K562 (cell line): Measurements from ENCODE around the gene FUZ. TPM values are rescaled to one million over a fixed set of nuclear protein-coding genes. Genes with fewer than 3 reads are reported as not detected.

Source experiments
- ARHGAP35 ChIP-seq: fragments of 450-650 bp; IDR thresholded peaks from 2 replicates; pipeline ENCODE4 v1.6.1; 2018; ENCODE audit not compliant: partially characterized antibody
- CBX5 ChIP-seq: IDR thresholded peaks from 2 replicates; pipeline ENCODE4 v1.6.1; 2014; ENCODE audit warnings: low read depth, borderline replicate concordance
- CCAR2 ChIP-seq: fragments of 200-400 bp; formaldehyde crosslinking; IDR thresholded peaks from 2 replicates; pipeline ENCODE4 v1.6.1; 2017; ENCODE audit warnings: mild to moderate bottlenecking, low read depth, low read length
- CHD1 ChIP-seq: fragments of 200-600 bp; sonication (generic); IDR thresholded peaks from one replicate; pipeline ENCODE4 v1.6.1; 2012; ENCODE audit warnings: mild to moderate bottlenecking, moderate library complexity, low read length, inconsistent platforms
- EGR1 ChIP-seq: fragments of 450-650 bp; conservative IDR thresholded peaks from 2 replicates; pipeline ENCODE4 v1.6.1; 2017; ENCODE audit warnings: mild to moderate bottlenecking
- ELF2 ChIP-seq: fragments of 250-450 bp; sonication (Bioruptor Pico); IDR thresholded peaks from 2 replicates; pipeline ENCODE4 v1.5.0; 2021; ENCODE audit warnings: mild to moderate bottlenecking
- ETV1 ChIP-seq: fragments of 450-650 bp; conservative IDR thresholded peaks from 2 replicates; pipeline ENCODE4 v1.6.1; 2016; ENCODE audit warnings: missing genetic modification characterization, control low read depth, low read depth, missing compliant biosample characterization
- HMG20B ChIP-seq: fragments of 250-450 bp; sonication (Bioruptor Pico); IDR thresholded peaks from 2 replicates; pipeline ENCODE4 v1.5.0; 2021; ENCODE audit warnings: mild to moderate bottlenecking
- MAFK ChIP-seq: IDR thresholded peaks from 2 replicates; pipeline ENCODE4 v1.6.1; 2011; ENCODE audit warnings: low read length, improper control_type of control experiment
- PHB2 ChIP-seq: fragments of 450-650 bp; IDR thresholded peaks from 2 replicates; pipeline ENCODE4 v1.6.1; 2017; ENCODE audit warnings: low read depth
- PRPF4 ChIP-seq: fragments of 200-400 bp; formaldehyde crosslinking; IDR thresholded peaks from one replicate; pipeline ENCODE4 v1.6.1; 2017; ENCODE audit warnings: low read length, low read depth, mild to moderate bottlenecking; ENCODE audit not compliant: insufficient read depth, poor library complexity, severe bottlenecking
- RBM22 ChIP-seq: fragments of 200-400 bp; formaldehyde crosslinking; IDR thresholded peaks from 2 replicates; pipeline ENCODE4 v1.6.1; 2018; ENCODE audit warnings: low read length, low read depth; ENCODE audit not compliant: poor library complexity, severe bottlenecking
- SETDB1 ChIP-seq: IDR thresholded peaks from one replicate; pipeline ENCODE4 v1.6.1; 2012; ENCODE audit warnings: low read length, control low read depth, inconsistent platforms
- SMARCC2 ChIP-seq: fragments of 450-650 bp; IDR thresholded peaks from 2 replicates; pipeline ENCODE4 v1.6.1; 2017; ENCODE audit warnings: antibody characterized with exemption, moderate library complexity, mild to moderate bottlenecking, low read depth
- U2AF1 ChIP-seq: fragments of 200-400 bp; formaldehyde crosslinking; optimal IDR thresholded peaks from 2 replicates; pipeline ENCODE3; 2017; ENCODE audit warnings: mild to moderate bottlenecking, low read depth, low read length, moderate library complexity
- ZFP30 ChIP-seq: fragments of 250-450 bp; sonication (Bioruptor Pico); IDR thresholded peaks from 2 replicates; pipeline ENCODE4 v1.8.0; 2022; ENCODE audit warnings: moderate library complexity, mild to moderate bottlenecking, inconsistent platforms, borderline replicate concordance
- ZNF197 ChIP-seq: fragments of 200-800 bp; sonication (Bioruptor generic); IDR thresholded peaks from 2 replicates; pipeline ENCODE4 v1.6.1; 2016; ENCODE audit warnings: low read depth, missing genetic modification characterization, missing compliant biosample characterization
- polyA plus RNA-seq, 8 experiments: library from polyadenylated mRNA; depleted of rRNA in 4 of 8; stranded (reverse) in 5 of 8; unstranded in 3 of 8; fragments of >200 nt; fragmentation: Nextera tagmentation in 2 of 8; fragmentation: Illumina TruSeq in 1 of 8; extraction: Ambion mirVana in 2 of 8; extraction: Trizol in 1 of 8; gene quantifications; 2 replicates each; pipeline versions ENCODE4 v1.2.1 to v1.2.3, GENCODE V29; 2011 to 2014; ENCODE audit warnings: inconsistent platforms in 1 of 8, missing spikeins in 1 of 8
- total RNA-seq, 7 experiments: library from RNA; depleted of rRNA in 6 of 7; stranded (reverse); fragments of >200 nt in 6 of 7; fragmentation: Illumina TruSeq in 2 of 7; extraction: Trizol in 2 of 7; gene quantifications; 2 replicates each; pipeline versions ENCODE4 v1.2.1 to v1.2.3, GENCODE V29; 2011 to 2021; ENCODE audit warnings: low replicate concordance in 1 of 7
- TF ChIP-seq, protein P1 (sequence below): fragments of 450-650 bp; formaldehyde crosslinking; IDR thresholded peaks from 2 replicates; pipeline ENCODE4 v1.4.0; 2022; ENCODE audit warnings: missing genetic modification characterization
- TF ChIP-seq, protein P2 (sequence below), 2 experiments: fragments of 250-450 bp in 1 of 2; fragments of 450-650 bp in 1 of 2; sonication (Bioruptor Pico) in 1 of 2; IDR thresholded peaks; 2 replicates each; pipeline versions ENCODE4 v1.6.1 to v1.8.0; 2016 to 2021; ENCODE audit warnings: mild to moderate bottlenecking in 2 of 2, moderate library complexity in 2 of 2, missing compliant biosample characterization in 1 of 2, missing genetic modification characterization in 1 of 2
- TF ChIP-seq, protein P3 (sequence below): fragments of 250-450 bp; sonication (Bioruptor Pico); IDR thresholded peaks from 2 replicates; pipeline ENCODE4 v1.4.0; 2020; ENCODE audit warnings: borderline replicate concordance
- TF ChIP-seq, protein P4 (sequence below): fragments of 250-450 bp; sonication (Bioruptor Pico); IDR thresholded peaks from 2 replicates; pipeline ENCODE4 v1.5.0; 2020; ENCODE audit warnings: mild to moderate bottlenecking
- TF ChIP-seq, protein P5 (sequence below): fragments of 450-650 bp; IDR thresholded peaks from 2 replicates; pipeline ENCODE4 v1.6.1; 2016; ENCODE audit warnings: missing biosample characterization, missing genetic modification characterization

Gene FUZ
- total and polyA plus RNA-seq, 9 of the 15 experiments (the other 6 are each of a cell fraction or from before 2014, with no cell fraction given), result 0.17 to 7.6 (median 3.6) TPM; not detected in 1

DNA sequence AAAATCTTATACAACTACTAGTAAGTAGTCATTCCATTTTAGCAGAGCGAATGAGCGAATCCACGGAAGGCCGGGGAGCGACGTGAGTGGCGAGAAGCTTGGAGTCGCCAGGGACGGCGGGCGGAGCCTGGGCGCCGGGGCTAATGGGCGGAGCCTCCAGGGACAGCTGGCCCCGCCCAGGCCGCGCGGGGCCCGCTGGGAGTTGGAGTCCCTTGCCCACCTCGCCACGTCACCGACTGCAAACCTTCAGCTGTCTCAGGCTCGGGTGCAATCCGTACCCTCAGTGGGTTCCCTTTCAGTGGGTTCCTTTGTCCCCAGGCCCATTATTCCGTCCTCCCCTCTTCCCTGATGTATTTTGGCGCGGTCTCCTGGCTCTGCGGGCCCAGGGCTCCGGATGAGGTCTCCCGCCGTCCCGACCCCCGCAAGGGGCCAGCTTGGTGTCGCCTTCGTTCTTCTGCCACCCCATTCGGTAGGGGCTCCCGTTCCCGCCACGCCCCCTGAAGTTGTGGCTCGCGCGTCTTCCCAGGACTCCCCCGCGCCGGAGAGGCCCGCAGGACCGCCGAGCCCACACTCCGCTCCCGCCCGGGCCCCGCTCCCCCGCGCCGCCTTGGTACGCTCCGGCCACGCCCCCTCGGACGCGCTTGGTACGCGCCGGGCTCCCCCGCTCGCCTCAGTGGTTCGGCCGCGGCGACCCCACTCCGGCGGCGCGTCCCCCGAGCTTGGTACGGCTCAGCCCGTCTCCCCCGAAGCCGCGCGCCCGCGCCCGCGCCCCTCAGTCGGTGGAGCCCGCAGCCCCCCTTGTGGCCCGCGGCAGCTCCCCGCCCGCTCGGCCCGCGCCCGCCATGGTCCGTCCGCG is 37.6 kb upstream of the FUZ start, which contains the start of gene PTOV1 (continued):
- TF ChIP-seq CCAR2 (no peak), ZFP30 (CRISPR knock-in tag) (no peak), CHD1 (no peak), EGR1 (peak; percentile 81), MAFK (0 out of 2 replicates have a peak, but pooled peaks have one; percentile 2), PHB2 (no peak; the same call in 1 of the 2 replicates), ELF2 (CRISPR knock-in tag) (0 out of 2 replicates have a peak, but pooled peaks have one; percentile 32), CBX5 (no peak), SMARCC2 (no peak), SETDB1 (no peak), ZNF197 (CRISPR knock-in tag) (no peak), ETV1 (no peak), U2AF1 (no peak), PRPF4 (no peak), RBM22 (no peak), ARHGAP35 (no peak), HMG20B (no peak)
- TF ChIP-seq, protein P1, sequence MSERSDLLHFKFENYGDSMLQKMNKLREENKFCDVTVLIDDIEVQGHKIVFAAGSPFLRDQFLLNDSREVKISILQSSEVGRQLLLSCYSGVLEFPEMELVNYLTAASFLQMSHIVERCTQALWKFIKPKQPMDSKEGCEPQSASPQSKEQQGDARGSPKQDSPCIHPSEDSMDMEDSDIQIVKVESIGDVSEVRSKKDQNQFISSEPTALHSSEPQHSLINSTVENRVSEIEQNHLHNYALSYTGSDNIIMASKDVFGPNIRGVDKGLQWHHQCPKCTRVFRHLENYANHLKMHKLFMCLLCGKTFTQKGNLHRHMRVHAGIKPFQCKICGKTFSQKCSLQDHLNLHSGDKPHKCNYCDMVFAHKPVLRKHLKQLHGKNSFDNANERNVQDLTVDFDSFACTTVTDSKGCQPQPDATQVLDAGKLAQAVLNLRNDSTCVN (CRISPR knock-in tag), result peak; percentile 73; the same call in 1 of the 2 replicates
- TF ChIP-seq, protein P2, sequence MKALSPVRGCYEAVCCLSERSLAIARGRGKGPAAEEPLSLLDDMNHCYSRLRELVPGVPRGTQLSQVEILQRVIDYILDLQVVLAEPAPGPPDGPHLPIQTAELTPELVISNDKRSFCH (CRISPR knock-in tag; IDR thresholded peaks at IDR 0.05), result no peak
- TF ChIP-seq, protein P2 (tag; IDR thresholded peaks at IDR 0.05), result 0 out of 2 replicates have a peak, but pooled peaks have one; percentile 17
- TF ChIP-seq, protein P3, sequence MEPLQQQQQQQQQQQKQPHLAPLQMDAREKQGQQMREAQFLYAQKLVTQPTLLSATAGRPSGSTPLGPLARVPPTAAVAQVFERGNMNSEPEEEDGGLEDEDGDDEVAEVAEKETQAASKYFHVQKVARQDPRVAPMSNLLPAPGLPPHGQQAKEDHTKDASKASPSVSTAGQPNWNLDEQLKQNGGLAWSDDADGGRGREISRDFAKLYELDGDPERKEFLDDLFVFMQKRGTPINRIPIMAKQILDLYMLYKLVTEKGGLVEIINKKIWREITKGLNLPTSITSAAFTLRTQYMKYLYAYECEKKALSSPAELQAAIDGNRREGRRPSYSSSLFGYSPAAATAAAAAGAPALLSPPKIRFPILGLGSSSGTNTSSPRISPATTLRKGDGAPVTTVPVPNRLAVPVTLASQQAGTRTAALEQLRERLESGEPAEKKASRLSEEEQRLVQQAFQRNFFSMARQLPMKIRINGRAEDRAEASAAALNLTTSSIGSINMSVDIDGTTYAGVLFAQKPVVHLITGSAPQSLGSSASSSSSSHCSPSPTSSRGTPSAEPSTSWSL, result peak; percentile 34; the same call in 1 of the 2 replicates
- TF ChIP-seq, protein P4, sequence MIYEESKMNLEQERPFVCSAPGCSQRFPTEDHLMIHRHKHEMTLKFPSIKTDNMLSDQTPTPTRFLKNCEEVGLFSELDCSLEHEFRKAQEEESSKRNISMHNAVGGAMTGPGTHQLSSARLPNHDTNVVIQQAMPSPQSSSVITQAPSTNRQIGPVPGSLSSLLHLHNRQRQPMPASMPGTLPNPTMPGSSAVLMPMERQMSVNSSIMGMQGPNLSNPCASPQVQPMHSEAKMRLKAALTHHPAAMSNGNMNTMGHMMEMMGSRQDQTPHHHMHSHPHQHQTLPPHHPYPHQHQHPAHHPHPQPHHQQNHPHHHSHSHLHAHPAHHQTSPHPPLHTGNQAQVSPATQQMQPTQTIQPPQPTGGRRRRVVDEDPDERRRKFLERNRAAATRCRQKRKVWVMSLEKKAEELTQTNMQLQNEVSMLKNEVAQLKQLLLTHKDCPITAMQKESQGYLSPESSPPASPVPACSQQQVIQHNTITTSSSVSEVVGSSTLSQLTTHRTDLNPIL (CRISPR knock-in tag), result no peak
- TF ChIP-seq, protein P5, sequence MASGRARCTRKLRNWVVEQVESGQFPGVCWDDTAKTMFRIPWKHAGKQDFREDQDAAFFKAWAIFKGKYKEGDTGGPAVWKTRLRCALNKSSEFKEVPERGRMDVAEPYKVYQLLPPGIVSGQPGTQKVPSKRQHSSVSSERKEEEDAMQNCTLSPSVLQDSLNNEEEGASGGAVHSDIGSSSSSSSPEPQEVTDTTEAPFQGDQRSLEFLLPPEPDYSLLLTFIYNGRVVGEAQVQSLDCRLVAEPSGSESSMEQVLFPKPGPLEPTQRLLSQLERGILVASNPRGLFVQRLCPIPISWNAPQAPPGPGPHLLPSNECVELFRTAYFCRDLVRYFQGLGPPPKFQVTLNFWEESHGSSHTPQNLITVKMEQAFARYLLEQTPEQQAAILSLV, result no peak
